ENCODE data around the gene FOXO3. TPM values are rescaled to one million over a fixed set of nuclear protein-coding genes. Genes with fewer than 3 reads are reported as not detected.

Gene FOXO3
- total RNA-seq, 1 donor from 2014 or later, result 32.4 TPM

GRCh38 chr6:108565893-108566292 is 5.2 kb downstream of the FOXO3 start:
- peak; percentile 40 for ATAC-seq (ENCODE audit: poor library complexity)
- intact Hi-C loops (cut with DNase I), result no loop called here

GRCh38 chr6:108566406-108566805 is 5.7 kb downstream of the FOXO3 start:
- no peak for DNase-seq
- intact Hi-C loops (cut with DNase I), result no loop called here
- ATAC-seq (ENCODE audit: poor library complexity), result no peak

More at GRCh38 chr6:108565893-108566292, 5.2 kb downstream of the FOXO3 start:
- no peak for DNase-seq

GRCh38 chr6:108568101-108568500 is 7.4 kb downstream of the FOXO3 start:
- intact Hi-C loops (cut with DNase I), result no loop called here
- no peak for ATAC-seq (ENCODE audit: poor library complexity)
- no peak for DNase-seq

- DNase-seq (no peak), ATAC-seq (ENCODE audit: poor library complexity) (no peak)
- intact Hi-C loops (cut with DNase I), result no loop called here
These were observed 8.0 kb downstream of the FOXO3 start for GRCh38 chr6:108568551-108569305.

GRCh38 chr6:108570517-108570916 is 9.8 kb downstream of the FOXO3 start:
- ATAC-seq (ENCODE audit: poor library complexity) (no peak), DNase-seq (no peak)
- intact Hi-C loops (cut with DNase I), result no loop called here

- intact Hi-C loops (cut with DNase I), result no loop called here
- DNase-seq (no peak), ATAC-seq (ENCODE audit: poor library complexity) (peak; percentile 68)
These were observed 13.9 kb downstream of the FOXO3 start for GRCh38 chr6:108574457-108575141.

- DNase-seq, result no peak
- no peak for ATAC-seq (ENCODE audit: poor library complexity)
- intact Hi-C loops (cut with DNase I), result no loop called here
These were observed 15.3 kb downstream of the FOXO3 start for GRCh38 chr6:108575905-108576494.

GRCh38 chr6:108576709-108577108 is 16.0 kb downstream of the FOXO3 start:
- ATAC-seq (ENCODE audit: poor library complexity), result peak; percentile 1
- intact Hi-C loops (cut with DNase I), result no loop called here
- no peak for DNase-seq

- intact Hi-C loops (cut with DNase I), result no loop called here
- no peak for ATAC-seq (ENCODE audit: poor library complexity)
- no peak for DNase-seq
These were observed 17.4 kb downstream of the FOXO3 start for GRCh38 chr6:108578166-108578565.

GRCh38 chr6:108578595-108579327 is 18.0 kb downstream of the FOXO3 start:
- DNase-seq (no peak), ATAC-seq (ENCODE audit: poor library complexity) (peak; percentile 38)
- intact Hi-C loops (cut with DNase I), result no loop called here

GRCh38 chr6:108579328-108579721 is 18.6 kb downstream of the FOXO3 start:
- no peak for DNase-seq
- intact Hi-C loops (cut with DNase I), result no loop called here

GRCh38 chr6:108580646-108581045 is 19.9 kb downstream of the FOXO3 start:
- intact Hi-C loops (cut with DNase I), result loop anchor here (5.0 kb wide), 1 partner anchor 72 kb away; no protein-coding TSS in a partner anchor
- ATAC-seq (ENCODE audit: poor library complexity) (peak; percentile 28), DNase-seq (no peak)

More at GRCh38 chr6:108579328-108579721, 18.6 kb downstream of the FOXO3 start:
- ATAC-seq (ENCODE audit: poor library complexity), result no peak

GRCh38 chr6:108581237-108581931 is 20.7 kb downstream of the FOXO3 start:
- ATAC-seq (ENCODE audit: poor library complexity) (peak; percentile 55), DNase-seq (peak; percentile 57)
- intact Hi-C loops (cut with DNase I), result loop anchor here (5.0 kb wide), 1 partner anchor 71 kb away; no protein-coding TSS in a partner anchor

- no peak for ATAC-seq (ENCODE audit: poor library complexity)
- intact Hi-C loops (cut with DNase I), result loop anchor here (5.0 kb wide), 1 partner anchor 70 kb away; no protein-coding TSS in a partner anchor
- DNase-seq, result no peak
These were observed 21.3 kb downstream of the FOXO3 start for GRCh38 chr6:108581932-108582475.

- DNase-seq, result no peak
- ATAC-seq (ENCODE audit: poor library complexity), result no peak
- intact Hi-C loops (cut with DNase I), result loop anchor here (5.0 kb wide), 1 partner anchor 70 kb away; no protein-coding TSS in a partner anchor
These were observed 21.9 kb downstream of the FOXO3 start for GRCh38 chr6:108582618-108583017.

- no peak for DNase-seq
- no peak for ATAC-seq (ENCODE audit: poor library complexity)
- intact Hi-C loops (cut with DNase I), result loop anchor here (5.0 kb wide), 1 partner anchor 68 kb away; no protein-coding TSS in a partner anchor
These were observed 23.6 kb downstream of the FOXO3 start for GRCh38 chr6:108584323-108584722.

GRCh38 chr6:108585359-108585758 is 24.6 kb downstream of the FOXO3 start:
- intact Hi-C loops (cut with DNase I), result no loop called here
- no peak for DNase-seq

More at GRCh38 chr6:108585359-108585758, 24.6 kb downstream of the FOXO3 start:
- ATAC-seq (ENCODE audit: poor library complexity), result no peak

Data from Right ventricle myocardium superior (tissue), 1 donor.